ENCODE results near the gene TMEM92. TPM values are rescaled to one million over a fixed set of nuclear protein-coding genes. Genes with fewer than 3 reads are reported as not detected.

The TMEM92 gene
- total and polyA plus RNA-seq, 2 experiments from 2014 or later: 0.32 TPM; not detected in 1

GRCh38 chr17:50256826-50257618 lies 17.2 kb upstream of the TMEM92 start:
- 71 to 72% methylated on average over 9 to 10 of the region's 10 CpGs for WGBS, 2 experiments (ENCODE audit: low coverage in 1 of 2, low lambda C conversion rate in 2 of 2, missing lambda C conversion rate in 2 of 2)
- Histone ChIP-seq H3K9me3 (ENCODE audit: low read depth) (no peaks in the 10 kb centered on the region), H3K36me3 (ENCODE audit: low read depth) (no peaks in the 10 kb centered on the region), H3K9ac (no peak overlapping the region), H3F3A (ENCODE audit: insufficient read depth) (peaks cover 6% of the 10 kb centered on the region; the same call in 1 of the 2 replicates), H3K79me2 (ENCODE audit: insufficient read depth) (no peaks in the 10 kb centered on the region), H3K4me2 (ENCODE audit: unreplicated experiment) (no peak overlapping the region), H4K20me1 (ENCODE audit: insufficient read depth) (no peaks in the 10 kb centered on the region), H3K27ac (no peak overlapping the region), H3K4me3 (no peak overlapping the region), H3K4me1 (ENCODE audit: insufficient read depth) (peaks cover 23% of the 10 kb centered on the region), H3K9me2 (ENCODE audit: insufficient read depth) (no peaks in the 10 kb centered on the region), H2AFZ (no peak overlapping the region), H3K27me3 (replicated peaks; ENCODE audit: insufficient read depth) (no peaks in the 10 kb centered on the region)
- TF ChIP-seq EZH2 (IDR thresholded peaks at IDR 0.05; ENCODE audit: insufficient read depth, poor library complexity, severe bottlenecking) (no peak), EZH2phosphoT487 (IDR thresholded peaks at IDR 0.05; ENCODE audit: insufficient read depth, low read depth) (no peak)
- no peak for DNase-seq
- in situ Hi-C loops (cut with MboI): no loop called here

DNA sequence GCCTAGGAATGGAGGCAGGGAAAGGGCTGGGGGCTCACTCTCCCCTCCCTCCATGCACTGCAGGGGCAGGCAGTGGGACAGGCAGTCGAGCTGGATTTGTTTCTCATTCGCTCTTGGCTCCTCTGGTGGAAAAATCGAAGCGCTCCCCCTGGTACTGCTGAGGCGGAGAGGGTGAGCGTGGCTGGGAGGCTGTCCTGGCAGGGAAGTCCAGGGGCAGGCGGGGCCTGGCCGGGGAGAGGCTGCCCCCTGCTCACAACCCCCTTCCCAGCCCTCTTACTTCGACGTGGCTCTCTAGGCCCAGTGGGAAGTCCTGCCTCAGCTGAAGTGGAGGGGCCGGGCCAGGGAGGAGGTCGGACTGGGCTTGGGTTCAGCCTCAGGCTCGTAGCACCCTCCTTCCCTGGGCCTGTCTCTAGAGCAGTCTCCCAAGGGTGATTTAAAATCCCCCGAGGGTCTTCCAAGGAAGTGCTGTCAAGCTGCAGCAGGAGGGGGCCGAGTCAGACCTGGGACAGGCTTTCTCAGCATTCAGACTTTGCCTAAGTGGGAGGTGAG lies 16.5 kb upstream of the TMEM92 start:
- no peak overlapping the region for H2AFZ ChIP-seq
- in situ Hi-C loops (cut with MboI): no loop called here
- no peaks in the 10 kb centered on the region for H3K9me3 ChIP-seq (ENCODE audit: low read depth)
- no peak for DNase-seq
- H4K20me1 ChIP-seq (ENCODE audit: insufficient read depth): no peaks in the 10 kb centered on the region
- no peak overlapping the region for H3K9ac ChIP-seq
- WGBS, 2 experiments (ENCODE audit: low coverage in 1 of 2, low lambda C conversion rate in 2 of 2, missing lambda C conversion rate in 2 of 2): 56 to 60% methylated on average over 13 to 15 of the region's 15 CpGs
- H3K9me2 ChIP-seq (ENCODE audit: insufficient read depth): no peaks in the 10 kb centered on the region
- H3K4me3 ChIP-seq: no peak overlapping the region
- peaks cover 6% of the 10 kb centered on the region; the same call in 1 of the 2 replicates for H3F3A ChIP-seq (ENCODE audit: insufficient read depth)
- no peaks in the 10 kb centered on the region for H3K27me3 ChIP-seq (replicated peaks; ENCODE audit: insufficient read depth)
- peaks cover 23% of the 10 kb centered on the region for H3K4me1 ChIP-seq (ENCODE audit: insufficient read depth)
- TF ChIP-seq EZH2 (IDR thresholded peaks at IDR 0.05; ENCODE audit: insufficient read depth, poor library complexity, severe bottlenecking) (no peak), EZH2phosphoT487 (IDR thresholded peaks at IDR 0.05; ENCODE audit: insufficient read depth, low read depth) (no peak)
- no peak overlapping the region for H3K4me2 ChIP-seq (ENCODE audit: unreplicated experiment)
- H3K36me3 ChIP-seq (ENCODE audit: low read depth): no peaks in the 10 kb centered on the region
- H3K27ac ChIP-seq: no peak overlapping the region
- no peaks in the 10 kb centered on the region for H3K79me2 ChIP-seq (ENCODE audit: insufficient read depth)

GRCh38 chr17:50258647-50259476 lies 15.4 kb upstream of the TMEM92 start:
- in situ Hi-C loops (cut with MboI): no loop called here
- Histone ChIP-seq H3K79me2 (ENCODE audit: insufficient read depth) (no peaks in the 10 kb centered on the region), H3K4me3 (no peak overlapping the region), H3K9ac (peak overlapping the region; percentile 59; the same call in 1 of the 2 replicates), H4K20me1 (ENCODE audit: insufficient read depth) (no peaks in the 10 kb centered on the region), H3K4me2 (ENCODE audit: unreplicated experiment) (peak overlapping the region; percentile 23), H3F3A (ENCODE audit: insufficient read depth) (no peaks in the 10 kb centered on the region), H3K27ac (peak overlapping the region; percentile 29), H2AFZ (0 out of 2 replicates have a peak overlapping the region, but pooled peaks have one; percentile 37), H3K9me2 (ENCODE audit: insufficient read depth) (no peaks in the 10 kb centered on the region), H3K4me1 (ENCODE audit: insufficient read depth) (peaks cover 30% of the 10 kb centered on the region), H3K9me3 (ENCODE audit: low read depth) (no peaks in the 10 kb centered on the region), H3K27me3 (replicated peaks; ENCODE audit: insufficient read depth) (no peaks in the 10 kb centered on the region), H3K36me3 (ENCODE audit: low read depth) (no peaks in the 10 kb centered on the region)
- TF ChIP-seq EZH2 (IDR thresholded peaks at IDR 0.05; ENCODE audit: insufficient read depth, poor library complexity, severe bottlenecking) (no peak), EZH2phosphoT487 (IDR thresholded peaks at IDR 0.05; ENCODE audit: insufficient read depth, low read depth) (no peak)
- 11 to 16% methylated on average over 7 to 12 of the region's 13 CpGs for WGBS, 2 experiments (ENCODE audit: low coverage in 1 of 2, low lambda C conversion rate in 2 of 2, missing lambda C conversion rate in 2 of 2)
- DNase-seq: peak; percentile 92
